Nephron (organoid): Measurements from ENCODE around the gene FLOT1.

Source experiments
- H3K27ac Mint-ChIP-seq, 3 experiments: 2 replicates each; pipeline ENCODE4 v1.8.0; 2020; ENCODE audit warnings: mixed read lengths in 3 of 3, mild to moderate bottlenecking in 2 of 3, moderate library complexity in 1 of 3
- H3K27me3 Mint-ChIP-seq: 2 replicates; pipeline ENCODE4 v1.8.0; 2021; ENCODE audit warnings: low read depth, mild to moderate bottlenecking, moderate library complexity, mixed read lengths
- H3K36me3 Mint-ChIP-seq: 2 replicates; pipeline ENCODE4 v1.8.0; 2020; ENCODE audit warnings: low read depth, mixed read lengths
- H3K4me1 Mint-ChIP-seq: 2 replicates; pipeline ENCODE4 v1.8.0; 2020; ENCODE audit warnings: mixed read lengths
- H3K4me3 Mint-ChIP-seq, 3 experiments: 2 replicates each; pipeline ENCODE4 v1.8.0; 2020; ENCODE audit warnings: mild to moderate bottlenecking in 3 of 3, mixed read lengths in 3 of 3, moderate library complexity in 2 of 3
- H3K9me3 Mint-ChIP-seq: 2 replicates; pipeline ENCODE4 v1.8.0; 2020; ENCODE audit warnings: mixed read lengths
- TF ChIP-seq, protein P1 (sequence below), 3 experiments: fragments of 200-600 bp; sonication (generic); IDR thresholded peaks; one replicate each; pipeline ENCODE4 v1.5.0; 2021; ENCODE audit warnings: antibody characterized with exemption in 3 of 3; ENCODE audit not compliant: unreplicated experiment in 3 of 3

FLOT1 gene

DNA sequence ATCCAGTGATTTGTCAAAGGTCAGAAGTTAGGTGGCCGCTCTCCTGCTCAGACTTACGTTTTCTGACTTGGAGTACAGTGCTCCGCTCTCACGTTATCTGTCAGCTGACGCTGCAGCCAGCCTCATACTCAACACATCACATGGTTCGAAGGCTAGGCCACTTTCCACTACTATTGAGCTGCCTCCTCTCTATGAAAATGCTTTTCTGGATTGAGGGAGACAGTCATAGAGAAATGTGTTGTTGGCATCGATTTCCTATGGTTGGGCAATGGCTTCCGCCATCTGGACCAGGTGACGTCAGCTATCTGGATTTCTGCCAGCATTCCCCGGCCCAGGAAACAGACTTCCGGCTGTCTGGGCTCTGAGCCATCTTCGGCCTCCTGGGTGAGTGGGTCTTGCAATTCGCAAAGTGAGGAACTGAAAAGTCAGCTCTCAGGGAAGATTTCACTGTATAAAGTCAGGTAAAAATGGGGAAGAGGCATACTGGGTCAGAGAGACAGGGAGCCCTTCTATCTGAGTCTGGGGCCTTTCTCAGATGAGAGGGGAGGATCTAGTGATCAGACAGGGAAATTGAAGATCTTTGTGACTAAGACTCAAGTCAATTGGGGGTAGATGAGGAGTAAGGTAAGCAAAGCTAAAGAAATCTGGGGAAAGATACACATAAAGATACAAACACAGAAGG is 39.4 kb upstream of the FLOT1 start:
- TF ChIP-seq, protein P1, sequence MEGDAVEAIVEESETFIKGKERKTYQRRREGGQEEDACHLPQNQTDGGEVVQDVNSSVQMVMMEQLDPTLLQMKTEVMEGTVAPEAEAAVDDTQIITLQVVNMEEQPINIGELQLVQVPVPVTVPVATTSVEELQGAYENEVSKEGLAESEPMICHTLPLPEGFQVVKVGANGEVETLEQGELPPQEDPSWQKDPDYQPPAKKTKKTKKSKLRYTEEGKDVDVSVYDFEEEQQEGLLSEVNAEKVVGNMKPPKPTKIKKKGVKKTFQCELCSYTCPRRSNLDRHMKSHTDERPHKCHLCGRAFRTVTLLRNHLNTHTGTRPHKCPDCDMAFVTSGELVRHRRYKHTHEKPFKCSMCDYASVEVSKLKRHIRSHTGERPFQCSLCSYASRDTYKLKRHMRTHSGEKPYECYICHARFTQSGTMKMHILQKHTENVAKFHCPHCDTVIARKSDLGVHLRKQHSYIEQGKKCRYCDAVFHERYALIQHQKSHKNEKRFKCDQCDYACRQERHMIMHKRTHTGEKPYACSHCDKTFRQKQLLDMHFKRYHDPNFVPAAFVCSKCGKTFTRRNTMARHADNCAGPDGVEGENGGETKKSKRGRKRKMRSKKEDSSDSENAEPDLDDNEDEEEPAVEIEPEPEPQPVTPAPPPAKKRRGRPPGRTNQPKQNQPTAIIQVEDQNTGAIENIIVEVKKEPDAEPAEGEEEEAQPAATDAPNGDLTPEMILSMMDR (IDR thresholded peaks at IDR 0.05; ENCODE audit: unreplicated experiment in 3 of 3): no peak
- Mint-ChIP-seq H3K4me3 (peak overlapping the region in 1 of 3 experiments; percentile 45), H3K27me3 (no peaks in the 10 kb centered on the region), H3K27ac (peak overlapping the region; percentile 90 to 97 (median 96)), H3K36me3 (no peaks in the 10 kb centered on the region), H3K4me1 (peaks cover 50% of the 10 kb centered on the region), H3K9me3 (peaks cover 7% of the 10 kb centered on the region)

DNA sequence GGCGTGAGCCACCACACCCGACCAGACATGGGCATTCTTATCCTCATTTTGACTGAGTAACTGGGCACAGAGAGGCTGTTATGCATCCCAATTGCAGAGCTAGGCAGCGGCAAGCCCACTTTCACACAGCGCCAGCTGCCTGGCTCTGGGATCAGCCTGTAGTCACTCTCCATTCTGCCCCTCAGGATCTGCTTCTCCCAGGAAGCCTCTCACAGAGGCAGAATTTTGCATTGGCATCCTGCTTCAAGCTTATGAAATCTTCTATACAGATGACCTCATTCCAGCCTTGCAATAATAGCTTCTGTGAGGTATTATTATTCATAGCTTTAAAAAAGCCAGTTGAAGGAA is 38.9 kb upstream of the FLOT1 start:
- Mint-ChIP-seq H3K27me3 (no peaks in the 10 kb centered on the region), H3K4me1 (peaks cover 50% of the 10 kb centered on the region)

DNA sequence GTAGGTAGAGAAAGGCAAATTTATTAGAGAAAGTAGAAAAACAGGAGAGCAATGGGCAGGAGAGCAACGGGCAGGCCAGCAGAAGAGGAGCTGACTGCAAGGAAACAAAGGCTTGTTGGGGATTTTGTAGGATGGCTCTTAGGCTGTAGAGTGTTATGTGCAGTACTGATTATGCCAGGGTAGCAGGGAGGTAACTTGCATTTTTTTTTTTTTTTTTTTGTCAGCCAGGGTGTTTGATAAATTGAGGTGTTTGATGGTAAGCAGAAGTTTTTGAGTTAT is 38.1 kb upstream of the FLOT1 start:
- Mint-ChIP-seq H3K27me3 (no peaks in the 10 kb centered on the region), H3K27ac (peak overlapping the region; percentile 96 to 99 (median 98)), H3K9me3 (peaks cover 7% of the 10 kb centered on the region), H3K4me3 (peak overlapping the region in 1 of 3 experiments; percentile 2), H3K4me1 (peaks cover 50% of the 10 kb centered on the region), H3K36me3 (no peaks in the 10 kb centered on the region)
- TF ChIP-seq, protein P1 (IDR thresholded peaks at IDR 0.05; ENCODE audit: unreplicated experiment in 3 of 3): no peak

More for the DNA sequence above, 38.9 kb upstream of the FLOT1 start:
- H3K4me3 Mint-ChIP-seq: no peak overlapping the region
- TF ChIP-seq, protein P1 (IDR thresholded peaks at IDR 0.05; ENCODE audit: unreplicated experiment in 3 of 3): no peak
- peaks cover 7% of the 10 kb centered on the region for H3K9me3 Mint-ChIP-seq
- peak overlapping the region; percentile 90 to 97 (median 96) for H3K27ac Mint-ChIP-seq
- H3K36me3 Mint-ChIP-seq: no peaks in the 10 kb centered on the region

DNA sequence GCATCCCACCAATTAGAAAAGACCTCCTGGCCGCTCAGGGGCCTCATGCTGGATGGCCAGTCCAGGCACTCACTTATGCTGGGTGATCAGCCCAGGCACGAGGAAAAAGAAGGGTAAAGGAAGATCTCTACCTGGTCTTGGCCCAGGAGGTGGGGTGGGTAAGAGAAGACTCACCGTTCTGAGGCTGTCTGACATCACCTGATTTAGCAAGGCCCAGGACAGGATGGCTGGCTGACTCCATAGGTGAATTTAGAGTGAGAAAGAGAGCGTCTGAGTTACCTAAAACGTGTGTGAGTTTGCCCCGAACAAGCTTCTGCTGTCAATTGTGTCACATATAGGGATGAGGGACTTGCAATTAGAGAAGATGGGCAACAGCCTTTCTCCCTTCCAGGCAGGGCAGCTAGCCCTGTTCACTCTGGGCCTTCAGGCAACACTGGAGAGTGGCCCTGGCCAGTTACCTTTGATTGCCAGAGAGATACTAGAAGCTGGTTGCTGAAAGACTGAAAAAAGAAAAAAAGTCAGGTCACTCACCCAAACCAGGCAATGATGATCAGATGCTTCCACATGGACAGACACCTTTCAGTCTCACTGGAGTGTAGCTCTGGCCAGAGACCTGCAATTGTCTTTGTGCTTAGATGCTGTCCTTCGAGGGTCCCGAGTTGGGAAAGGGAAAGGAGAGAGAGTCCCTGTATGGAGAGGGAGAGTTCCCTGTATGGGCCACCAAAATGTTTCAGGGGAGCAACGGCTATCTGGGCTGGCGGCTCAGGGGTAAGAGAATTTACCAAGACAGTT is 37.6 kb upstream of the FLOT1 start:
- H3K27ac Mint-ChIP-seq: peak overlapping the region; percentile 96 to 99 (median 98)
- H3K27me3 Mint-ChIP-seq: no peaks in the 10 kb centered on the region
- H3K9me3 Mint-ChIP-seq: peaks cover 7% of the 10 kb centered on the region
- peak overlapping the region in 2 of 3 experiments; percentile 66 to 71 for H3K4me3 Mint-ChIP-seq
- H3K36me3 Mint-ChIP-seq: no peaks in the 10 kb centered on the region
- TF ChIP-seq, protein P1 (IDR thresholded peaks at IDR 0.05; ENCODE audit: unreplicated experiment in 3 of 3): no peak
- peaks cover 50% of the 10 kb centered on the region for H3K4me1 Mint-ChIP-seq

DNA sequence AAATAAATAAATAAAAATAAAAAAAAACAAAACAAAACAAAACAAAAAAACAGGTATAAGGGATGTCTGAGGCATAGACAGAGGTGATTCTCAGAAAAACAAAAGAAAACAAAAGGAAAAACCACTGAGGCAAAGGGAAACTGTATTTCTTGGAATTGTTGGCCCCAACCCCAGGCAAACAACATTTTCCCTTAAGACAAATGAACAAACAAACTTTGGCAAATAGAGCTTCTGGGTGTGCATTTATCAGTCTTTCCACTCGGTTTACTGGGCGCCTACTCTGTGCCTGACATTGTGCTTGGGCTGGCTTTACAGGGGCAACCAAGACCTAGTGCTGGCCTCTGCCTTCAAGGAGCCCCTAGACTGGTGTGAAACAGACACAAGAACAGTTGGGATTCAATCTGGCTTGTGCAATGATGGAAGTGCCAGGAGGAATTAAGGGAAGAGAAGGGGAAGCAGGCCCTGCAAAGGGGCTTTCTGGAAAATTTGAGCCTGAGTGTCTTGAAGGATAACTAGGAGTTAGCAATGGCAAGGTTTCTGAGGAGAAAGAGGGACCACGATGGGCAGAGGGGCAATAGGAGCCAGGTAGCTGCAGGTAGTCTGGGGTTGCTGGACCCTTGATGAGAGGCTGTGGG is 35.6 kb upstream of the FLOT1 start:
- Mint-ChIP-seq H3K9me3 (peaks cover 7% of the 10 kb centered on the region), H3K27me3 (no peaks in the 10 kb centered on the region), H3K4me1 (peaks cover 55% of the 10 kb centered on the region), H3K27ac (peak overlapping the region; percentile 96 to 99 (median 98)), H3K4me3 (peak overlapping the region in 2 of 3 experiments; percentile 4 to 18), H3K36me3 (no peaks in the 10 kb centered on the region)
- TF ChIP-seq, protein P1 (IDR thresholded peaks at IDR 0.05; ENCODE audit: unreplicated experiment in 3 of 3): no peak
